HCT116 (cell line): Measurements from ENCODE around the gene KLF2. TPM values are rescaled to one million over a fixed set of nuclear protein-coding genes. Genes with fewer than 3 reads are reported as not detected.

ENCODE experiments used
- ATAC-seq: fragments of 200-7000 bp; cut with Tn5 transposase; 2 replicates; pipeline ENCODE4 v1.9.1; 2020; ENCODE audit warnings: mild to moderate bottlenecking, moderate library complexity
- BruUV-seq: library from RNA; stranded (reverse); fragments of 400-500 nt; replicated peaks from 2 replicates; lab custom pipeline; 2021; lab: Mats Ljungman, UMichigan
- CTCF ChIA-PET: fragments of 300-600 bp; sonication (Branson Sonifier 250); formaldehyde crosslinking; loops from one replicate; lab custom pipeline; 2021; ENCODE audit warnings: antibody characterized with exemption; lab: Charles Lee
- POLR2A ChIA-PET: fragments of 300-600, 350-600 bp; sonication (Branson Sonifier 250); formaldehyde crosslinking; loops from one replicate; lab custom pipeline; 2021; ENCODE audit warnings: antibody characterized with exemption; lab: Charles Lee
- RAD21 ChIA-PET, 2 experiments: fragments of 300-600 bp; sonication (Branson Sonifier 250); formaldehyde crosslinking; loops; one replicate each; lab custom pipeline; 2023; ENCODE audit warnings: low total read pairs in 2 of 2; ENCODE audit not compliant: uncharacterized antibody in 2 of 2, unreplicated experiment in 2 of 2, low non-redundant PET in 1 of 2; lab: Charles Lee
- DNase-seq: peaks from one replicate; pipeline ENCODE4 v3.0.0-alpha.2; 2010; ENCODE audit warnings: low read depth, low spot score
- H2AFZ ChIP-seq: fragments of 200-600 bp; shearing (Covaris generic), sonication (generic); 2 replicates; pipeline ENCODE4 v1.6.1; 2017; ENCODE audit warnings: low read depth, mixed run types, mixed read lengths, antibody characterized with exemption, low read length; ENCODE audit not compliant: poor library complexity, severe bottlenecking
- H3K27ac ChIP-seq: 2 replicates; pipeline ENCODE4 v1.5.1; 2012; ENCODE audit warnings: low read depth, low read length
- H3K27me3 ChIP-seq: fragments of 200-600 bp; sonication (generic); 2 replicates; pipeline ENCODE4 v1.6.1; 2016; ENCODE audit warnings: mixed run types, low read length, mixed read lengths; ENCODE audit not compliant: insufficient read depth
- H3K36me3 ChIP-seq, 2 experiments: fragments of 200-500 bp in 1 of 2; fragments of 200-600 bp in 1 of 2; sonication (Bioruptor generic) in 1 of 2; sonication (generic) in 1 of 2; 2 replicates each; pipeline versions ENCODE4 v1.5.1 to v1.6.1; 2014 to 2016; ENCODE audit warnings: low read length in 2 of 2, inconsistent platforms in 1 of 2, mixed read lengths in 1 of 2, mixed run types in 1 of 2; ENCODE audit not compliant: insufficient read depth in 2 of 2, control insufficient read depth in 1 of 2
- H3K4me1 ChIP-seq, 2 experiments: fragments of 200-600 bp in 1 of 2; sonication (generic) in 1 of 2; 2 replicates each; pipeline versions ENCODE4 v1.5.1 to v1.6.1; 2012 to 2017; ENCODE audit warnings: low read length in 2 of 2, inconsistent platforms in 1 of 2, mild to moderate bottlenecking in 1 of 2, mixed read lengths in 1 of 2, mixed run types in 1 of 2, moderate library complexity in 1 of 2; ENCODE audit not compliant: insufficient read depth in 2 of 2, control insufficient read depth in 1 of 2
- H3K4me2 ChIP-seq: fragments of 200-600 bp; sonication (generic); 2 replicates; pipeline ENCODE4 v1.6.1; 2017; ENCODE audit warnings: mixed run types, low read length, mixed read lengths
- H3K4me3 ChIP-seq, 2 experiments: fragments of 200-600 bp in 1 of 2; sonication (generic) in 1 of 2; replicated peaks in 1 of 2; 2 replicates each; pipeline ENCODE4 v1.5.1; 2011 to 2016; ENCODE audit warnings: low read length in 2 of 2, control low read depth in 1 of 2, low read depth in 1 of 2, mild to moderate bottlenecking in 1 of 2, mixed read lengths in 1 of 2, mixed run types in 1 of 2
- H3K79me2 ChIP-seq: fragments of 200-600 bp; sonication (generic); 2 replicates; pipeline ENCODE4 v1.6.1; 2017; ENCODE audit warnings: mild to moderate bottlenecking, mixed run types, low read length, moderate library complexity, mixed read lengths; ENCODE audit not compliant: insufficient read depth
- H3K9ac ChIP-seq: fragments of 200-600 bp; sonication (generic); 2 replicates; pipeline ENCODE4 v1.6.1; 2016; ENCODE audit warnings: low read length, mixed read lengths
- H3K9me2 ChIP-seq: fragments of 200-600 bp; sonication (generic), shearing (Covaris generic); 2 replicates; pipeline ENCODE4 v1.6.1; 2017; ENCODE audit warnings: mixed run types, mild to moderate bottlenecking, moderate library complexity; ENCODE audit not compliant: insufficient read depth
- H3K9me3 ChIP-seq, 2 experiments: fragments of 200-500 bp in 1 of 2; fragments of 200-600 bp in 1 of 2; sonication (Bioruptor generic) in 1 of 2; sonication (generic) in 1 of 2; 2 replicates each; pipeline ENCODE4 v1.6.1; 2014 to 2017; ENCODE audit warnings: low read length in 2 of 2, mixed read lengths in 2 of 2, inconsistent platforms in 1 of 2, low read depth in 1 of 2, mild to moderate bottlenecking in 1 of 2, mixed run types in 1 of 2, moderate library complexity in 1 of 2; ENCODE audit not compliant: control insufficient read depth in 1 of 2, insufficient read depth in 1 of 2
- H4K20me1 ChIP-seq: fragments of 200-600 bp; sonication (generic), shearing (Covaris generic); 2 replicates; pipeline ENCODE4 v1.6.1; 2017; ENCODE audit warnings: mixed run types, mild to moderate bottlenecking, moderate library complexity; ENCODE audit not compliant: insufficient read depth
- CBX3 ChIP-seq: IDR thresholded peaks from 2 replicates; pipeline ENCODE4 v1.6.1; 2012; ENCODE audit warnings: low read depth
- ELF1 ChIP-seq: IDR thresholded peaks from 2 replicates; pipeline ENCODE4 v1.6.1; 2012; ENCODE audit warnings: low read depth, borderline replicate concordance
- EZH2 ChIP-seq: fragments of 200-600 bp; sonication (generic); IDR thresholded peaks from 2 replicates; pipeline ENCODE4 v1.6.1; 2017; ENCODE audit warnings: antibody characterized with exemption, mixed run types
- FOSL1 ChIP-seq: IDR thresholded peaks from 2 replicates; pipeline ENCODE4 v1.6.1; 2012; ENCODE audit warnings: low read depth
- JUND ChIP-seq: IDR thresholded peaks from 2 replicates; pipeline ENCODE4 v1.6.1; 2012
- POLR2A ChIP-seq: IDR thresholded peaks from 2 replicates; pipeline ENCODE4 v1.7.0; 2011; ENCODE audit warnings: borderline replicate concordance; ENCODE audit not compliant: insufficient read depth, insufficient read length; ENCODE audit errors: extremely low read depth
- POLR2AphosphoS5 ChIP-seq: IDR thresholded peaks from 2 replicates; pipeline ENCODE4 v1.6.1; 2011; ENCODE audit warnings: mild to moderate bottlenecking, low read depth, low read length, moderate library complexity
- RAD21 ChIP-seq: IDR thresholded peaks from 2 replicates; pipeline ENCODE4 v1.6.1; 2012; ENCODE audit warnings: low read depth, mild to moderate bottlenecking
- SP1 ChIP-seq: IDR thresholded peaks from 2 replicates; pipeline ENCODE4 v1.6.1; 2012; ENCODE audit warnings: low read depth
- SRF ChIP-seq: IDR thresholded peaks from 2 replicates; pipeline ENCODE4 v1.6.1; 2012; ENCODE audit warnings: low read depth
- TCF7L2 ChIP-seq: IDR thresholded peaks from 2 replicates; pipeline ENCODE4 v1.7.0; 2011; ENCODE audit warnings: borderline replicate concordance, inconsistent platforms; ENCODE audit not compliant: insufficient read depth, insufficient read length; ENCODE audit errors: extremely low read depth
- intact Hi-C: fragments of 100-400 bp; cut with micrococcal nuclease; formaldehyde crosslinking; loops from 2 replicates; pipeline ENCODE4 v1.10.0; 2022
- total RNA-seq: library from RNA; stranded (reverse); gene quantifications from one replicate; pipeline ENCODE4 v1.2.1, GENCODE V29; 2021; ENCODE audit not compliant: unreplicated experiment
- TF ChIP-seq, protein P1 (sequence below): IDR thresholded peaks from 2 replicates; pipeline ENCODE4 v1.6.1; 2012
- TF ChIP-seq, protein P2 (sequence below): IDR thresholded peaks from 2 replicates; pipeline ENCODE4 v1.6.1; 2012
- TF ChIP-seq, protein P3 (sequence below): IDR thresholded peaks from 2 replicates; pipeline ENCODE4 v1.6.1; 2011; ENCODE audit warnings: mild to moderate bottlenecking, low read length, moderate library complexity; ENCODE audit not compliant: insufficient replicate concordance; ENCODE audit errors: extremely low read depth

KLF2 gene
- total RNA-seq, 1 experiment from 2014 or later: 39.4 TPM

DNA sequence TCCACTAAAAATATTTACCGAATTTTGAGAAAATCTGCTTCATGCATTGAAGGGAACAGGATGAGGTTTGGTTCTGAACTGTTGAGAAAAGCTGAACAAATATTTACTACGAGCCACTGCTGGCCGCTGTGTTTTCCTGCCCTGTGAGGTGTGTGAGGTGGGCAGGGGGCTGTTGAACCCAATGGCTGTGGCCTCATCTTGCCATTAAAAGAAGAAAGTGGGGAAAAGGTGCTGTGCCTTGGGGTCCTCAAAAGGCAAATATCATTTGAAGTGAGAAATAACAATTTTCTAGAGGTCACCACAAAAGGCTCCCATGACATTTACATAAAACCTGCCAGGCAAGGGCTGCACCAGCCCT, 44.7 kb downstream of the KLF2 start:
- no peak overlapping the region for H2AFZ ChIP-seq
- no TSS peak for BruUV-seq
- ChIA-PET POLR2A (no interaction called here), RAD21 (no interaction called here), CTCF (no interaction called here)
- H3K27ac ChIP-seq: no peak overlapping the region
- no peaks in the 10 kb centered on the region for H3K79me2 ChIP-seq
- no peak overlapping the region for H3K4me3 ChIP-seq
- H3K27me3 ChIP-seq: no peaks in the 10 kb centered on the region
- TF ChIP-seq POLR2AphosphoS5 (no peak), POLR2A (no peak), ELF1 (no peak), RAD21 (no peak), SRF (no peak), EZH2 (no peak), TCF7L2 (no peak), JUND (no peak), CBX3 (no peak), SP1 (no peak), FOSL1 (no peak)
- TF ChIP-seq, protein P1, sequence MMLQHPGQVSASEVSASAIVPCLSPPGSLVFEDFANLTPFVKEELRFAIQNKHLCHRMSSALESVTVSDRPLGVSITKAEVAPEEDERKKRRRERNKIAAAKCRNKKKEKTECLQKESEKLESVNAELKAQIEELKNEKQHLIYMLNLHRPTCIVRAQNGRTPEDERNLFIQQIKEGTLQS: no peak
- TF ChIP-seq, protein P2, sequence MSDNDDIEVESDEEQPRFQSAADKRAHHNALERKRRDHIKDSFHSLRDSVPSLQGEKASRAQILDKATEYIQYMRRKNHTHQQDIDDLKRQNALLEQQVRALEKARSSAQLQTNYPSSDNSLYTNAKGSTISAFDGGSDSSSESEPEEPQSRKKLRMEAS: no peak
- TF ChIP-seq, protein P3, sequence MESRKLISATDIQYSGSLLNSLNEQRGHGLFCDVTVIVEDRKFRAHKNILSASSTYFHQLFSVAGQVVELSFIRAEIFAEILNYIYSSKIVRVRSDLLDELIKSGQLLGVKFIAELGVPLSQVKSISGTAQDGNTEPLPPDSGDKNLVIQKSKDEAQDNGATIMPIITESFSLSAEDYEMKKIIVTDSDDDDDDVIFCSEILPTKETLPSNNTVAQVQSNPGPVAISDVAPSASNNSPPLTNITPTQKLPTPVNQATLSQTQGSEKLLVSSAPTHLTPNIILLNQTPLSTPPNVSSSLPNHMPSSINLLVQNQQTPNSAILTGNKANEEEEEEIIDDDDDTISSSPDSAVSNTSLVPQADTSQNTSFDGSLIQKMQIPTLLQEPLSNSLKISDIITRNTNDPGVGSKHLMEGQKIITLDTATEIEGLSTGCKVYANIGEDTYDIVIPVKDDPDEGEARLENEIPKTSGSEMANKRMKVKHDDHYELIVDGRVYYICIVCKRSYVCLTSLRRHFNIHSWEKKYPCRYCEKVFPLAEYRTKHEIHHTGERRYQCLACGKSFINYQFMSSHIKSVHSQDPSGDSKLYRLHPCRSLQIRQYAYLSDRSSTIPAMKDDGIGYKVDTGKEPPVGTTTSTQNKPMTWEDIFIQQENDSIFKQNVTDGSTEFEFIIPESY: no peak
- H3K9ac ChIP-seq: no peak overlapping the region
- DNase-seq (no peak), ATAC-seq (no peak)
- no peaks in the 10 kb centered on the region for H3K36me3 ChIP-seq
- no peaks in the 10 kb centered on the region for H3K9me3 ChIP-seq
- H3K4me1 ChIP-seq: no peaks in the 10 kb centered on the region
- intact Hi-C loops: no loop called here
- no peaks in the 10 kb centered on the region for H4K20me1 ChIP-seq
- no peak overlapping the region for H3K4me2 ChIP-seq
- no peaks in the 10 kb centered on the region for H3K9me2 ChIP-seq
